ENCODE measurements around the gene CNTN5.

- no peak for TF ChIP-seq CTCF (IDR thresholded peaks at IDR 0.05)
- no peak for TF ChIP-seq POLR2A (IDR thresholded peaks at IDR 0.05)
Observed at GRCh38 chr11:99795999-99796398, 775.2 kb downstream of the CNTN5 start.

Measured in esophagus squamous epithelium (tissue), 4 donors.